Cardiac fibroblast (primary cell): ENCODE data around the gene SNX21.
A peak's percentile ranks its signal among the peaks of the same experiment; 100 is the strongest.

Experiments used
- DNase-seq, 2 donors: peaks; one replicate each; pipeline versions ENCODE4 v3.0.0 to v3.0.0-alpha.2; 2010; ENCODE audit warnings: low read depth in 2 of 2
- H3K4me3 ChIP-seq, 2 donors: replicated peaks in 1 of 2; 1 replicate in 1 of 2; 2 replicates in 1 of 2; pipeline ENCODE4 v1.5.1; 2011; ENCODE audit warnings: low read depth in 2 of 2, low read length in 2 of 2, mild to moderate bottlenecking in 2 of 2, moderate library complexity in 1 of 2
- TF ChIP-seq, protein P1 (sequence below): IDR thresholded peaks from one replicate; pipeline ENCODE4 v1.5.1; 2011; ENCODE audit warnings: low read depth, mild to moderate bottlenecking, low read length, inconsistent platforms

Gene SNX21

DNA sequence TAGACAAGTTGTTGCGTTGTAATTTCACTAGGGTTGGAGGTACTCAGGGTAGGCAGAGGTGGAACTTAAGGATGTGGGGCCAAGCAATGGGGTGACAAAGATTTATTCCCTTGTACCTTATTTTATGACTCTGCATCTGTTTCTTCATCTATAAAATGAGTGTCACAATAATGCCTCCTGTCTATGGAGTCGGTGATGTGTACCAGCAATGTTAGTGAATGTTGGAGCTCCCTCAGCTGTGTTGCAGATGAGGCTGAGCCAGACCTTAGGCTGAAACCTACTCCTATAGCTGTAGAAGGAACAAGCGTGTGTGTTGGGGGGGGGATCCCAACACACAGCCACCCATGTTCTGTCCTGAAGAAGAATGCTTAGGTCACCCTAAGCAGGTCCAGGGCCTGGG, 16.6 kb upstream of the SNX21 start:
- no peak for DNase-seq
- TF ChIP-seq, protein P1, sequence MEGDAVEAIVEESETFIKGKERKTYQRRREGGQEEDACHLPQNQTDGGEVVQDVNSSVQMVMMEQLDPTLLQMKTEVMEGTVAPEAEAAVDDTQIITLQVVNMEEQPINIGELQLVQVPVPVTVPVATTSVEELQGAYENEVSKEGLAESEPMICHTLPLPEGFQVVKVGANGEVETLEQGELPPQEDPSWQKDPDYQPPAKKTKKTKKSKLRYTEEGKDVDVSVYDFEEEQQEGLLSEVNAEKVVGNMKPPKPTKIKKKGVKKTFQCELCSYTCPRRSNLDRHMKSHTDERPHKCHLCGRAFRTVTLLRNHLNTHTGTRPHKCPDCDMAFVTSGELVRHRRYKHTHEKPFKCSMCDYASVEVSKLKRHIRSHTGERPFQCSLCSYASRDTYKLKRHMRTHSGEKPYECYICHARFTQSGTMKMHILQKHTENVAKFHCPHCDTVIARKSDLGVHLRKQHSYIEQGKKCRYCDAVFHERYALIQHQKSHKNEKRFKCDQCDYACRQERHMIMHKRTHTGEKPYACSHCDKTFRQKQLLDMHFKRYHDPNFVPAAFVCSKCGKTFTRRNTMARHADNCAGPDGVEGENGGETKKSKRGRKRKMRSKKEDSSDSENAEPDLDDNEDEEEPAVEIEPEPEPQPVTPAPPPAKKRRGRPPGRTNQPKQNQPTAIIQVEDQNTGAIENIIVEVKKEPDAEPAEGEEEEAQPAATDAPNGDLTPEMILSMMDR = no peak
- H3K4me3 ChIP-seq = no peak overlapping the region

DNA sequence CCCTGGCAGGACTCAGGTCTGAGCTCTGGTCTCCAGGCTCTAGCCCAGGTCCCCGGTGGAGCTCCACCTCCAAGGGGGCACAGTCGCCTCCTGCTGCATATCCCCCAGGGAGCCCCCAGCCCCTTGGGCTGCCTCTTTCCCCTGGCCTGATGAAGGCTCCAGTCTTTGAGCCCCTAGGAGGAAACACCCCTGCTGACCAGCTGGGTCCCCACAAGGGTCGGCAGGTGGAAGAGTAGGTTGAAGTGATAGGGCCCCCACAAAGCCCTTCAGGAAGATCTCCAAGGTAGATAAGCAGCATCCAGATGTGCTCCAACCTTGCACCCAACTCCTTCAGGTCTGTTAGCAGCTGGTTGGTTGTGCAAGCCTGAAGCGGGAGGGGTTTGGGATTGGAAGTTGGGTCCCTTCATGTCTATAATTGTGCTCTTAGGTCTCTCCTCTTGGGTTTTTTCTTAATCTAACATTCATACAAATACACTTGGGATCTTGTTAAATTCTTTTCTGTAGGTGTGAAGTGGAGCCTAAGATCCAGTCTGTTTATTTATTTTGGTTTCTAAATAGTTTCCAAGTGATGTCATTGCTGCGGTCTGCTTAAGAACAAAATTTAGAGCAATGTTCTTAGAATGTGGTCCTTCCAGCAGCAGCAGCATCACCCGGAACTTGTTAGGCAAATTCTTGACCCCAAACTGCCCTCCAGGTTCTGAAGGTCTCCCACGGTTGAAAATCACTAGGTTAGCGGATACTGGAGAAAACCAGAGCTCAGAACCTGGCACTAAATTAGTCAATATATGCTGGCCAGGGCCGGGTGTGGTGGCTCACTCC, 16.0 kb upstream of the SNX21 start:
- H3K4me3 ChIP-seq = no peak overlapping the region
- TF ChIP-seq, protein P1 = no peak
- DNase-seq = peak; percentile 75 to 89

DNA sequence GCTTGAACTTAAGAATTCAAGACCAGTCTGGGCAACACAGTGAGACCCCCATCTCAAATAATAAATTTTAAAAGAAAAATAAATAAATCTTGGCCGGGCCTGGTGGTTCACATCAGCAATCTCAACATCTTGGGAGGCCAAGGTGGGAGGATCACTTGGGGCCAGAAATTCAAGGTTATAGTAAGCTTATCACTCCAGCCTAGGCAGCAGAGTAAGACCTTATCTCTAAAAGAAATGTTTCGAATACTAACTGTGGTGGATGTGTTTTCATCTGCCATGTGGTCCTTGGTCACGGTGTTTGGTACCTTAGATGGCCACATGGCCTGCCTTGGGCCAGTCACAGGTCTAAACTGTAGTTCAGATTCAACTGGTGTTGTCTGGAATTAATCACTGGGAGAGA, 15.4 kb upstream of the SNX21 start:
- no peak overlapping the region for H3K4me3 ChIP-seq
- TF ChIP-seq, protein P1 = no peak

DNA sequence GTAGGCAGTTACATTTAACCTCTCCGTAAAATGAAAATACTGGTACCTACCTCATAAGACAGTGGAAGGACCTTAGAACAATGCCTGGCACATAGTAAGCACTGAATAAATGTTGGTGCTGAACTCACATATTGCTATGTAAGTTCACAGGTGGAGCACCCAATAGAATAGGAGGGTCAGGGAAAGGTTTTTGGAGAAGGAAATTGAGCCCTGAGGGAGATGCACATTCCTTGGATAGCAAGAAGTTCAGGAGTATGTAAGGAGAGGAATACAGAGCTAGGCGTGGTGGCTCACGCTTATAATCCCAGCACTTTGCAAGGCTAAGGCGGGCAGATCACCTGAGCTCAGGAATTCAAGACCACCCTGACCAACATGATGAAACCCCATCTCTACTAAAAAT, 14.1 kb upstream of the SNX21 start:
- TF ChIP-seq, protein P1 = no peak

More for the DNA sequence above, 15.4 kb upstream of the SNX21 start:
- DNase-seq = no peak

DNA sequence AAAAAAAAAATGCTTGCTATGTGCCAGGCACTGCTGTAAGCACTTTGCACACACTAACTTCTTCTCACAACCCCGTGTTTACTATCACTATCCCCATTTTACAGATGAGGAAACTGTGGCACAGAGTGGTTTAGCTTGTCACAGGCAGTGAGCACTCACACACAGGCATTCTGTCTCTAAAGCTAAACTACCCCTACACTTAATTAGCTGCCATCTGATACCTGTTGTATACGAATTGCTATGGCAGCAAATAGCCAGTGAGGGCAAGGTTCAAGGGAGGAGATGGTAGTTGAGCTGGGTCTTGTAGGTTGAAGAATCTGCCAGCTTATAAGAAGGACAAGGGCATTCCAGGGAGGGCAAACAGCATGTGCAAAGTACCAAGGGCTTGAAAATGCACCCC, 11.7 kb upstream of the SNX21 start:
- no peak overlapping the region for H3K4me3 ChIP-seq
- TF ChIP-seq, protein P1 = no peak

More for the DNA sequence above, 14.1 kb upstream of the SNX21 start:
- H3K4me3 ChIP-seq = no peak overlapping the region
- no peak for DNase-seq

DNA sequence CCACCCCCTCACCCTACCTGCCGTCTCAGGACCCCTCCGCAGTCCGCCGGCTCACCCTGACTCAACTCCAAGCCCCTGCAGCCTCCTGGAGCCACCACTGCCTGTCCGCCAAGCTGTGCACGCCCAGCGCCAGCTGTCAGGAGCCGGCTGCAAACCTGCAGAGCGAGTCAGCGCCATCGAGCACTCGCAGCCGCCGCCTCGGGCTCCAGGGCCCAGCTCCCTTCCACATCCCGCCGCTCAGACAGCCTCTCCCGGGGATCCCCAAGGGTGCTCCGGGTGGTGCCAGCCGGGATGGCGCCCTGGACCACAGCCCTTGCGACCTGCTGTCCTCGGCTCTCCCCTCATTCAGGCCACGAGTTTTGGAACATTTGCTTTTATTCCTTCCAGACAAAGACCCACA, 10.7 kb upstream of the SNX21 start:
- TF ChIP-seq, protein P1 = no peak
- peak in 1 of 2 donors; percentile 29 for DNase-seq
- H3K4me3 ChIP-seq = no peak overlapping the region

More for the DNA sequence above, 11.7 kb upstream of the SNX21 start:
- no peak for DNase-seq
